Activated CD8-positive, alpha-beta T cell treated with anti-CD3 and anti-CD28 coated beads for 36 hours (primary cell): Measurements from ENCODE around the gene ADAMTS20. TPM values are rescaled to one million over a fixed set of nuclear protein-coding genes. Genes with fewer than 3 reads are reported as not detected.

ENCODE experiments used
- ATAC-seq: fragments of 200-7000 bp; cut with Tn5 transposase; one replicate; pipeline ENCODE4 v1.10.0; 2021; ENCODE audit warnings: mild to moderate bottlenecking, moderate library complexity
- CTCF ChIA-PET: fragments of 350-600 bp; sonication (Branson Sonifier 250); formaldehyde crosslinking; loops from one replicate; lab custom pipeline; 2021; ENCODE audit warnings: antibody characterized with exemption; lab: Charles Lee
- POLR2A ChIA-PET: fragments of 350-600 bp; sonication (Branson Sonifier 250); formaldehyde crosslinking; loops from one replicate; lab custom pipeline; 2021; ENCODE audit warnings: antibody characterized with exemption; lab: Charles Lee
- DNase-seq: peaks from one replicate; pipeline ENCODE4 v3.0.0-alpha.2; 2020
- H3K27ac Mint-ChIP-seq: one replicate; pipeline ENCODE4 v1.8.0; 2021; ENCODE audit warnings: mild to moderate bottlenecking, mixed read lengths
- H3K27me3 Mint-ChIP-seq: one replicate; pipeline ENCODE4 v1.8.0; 2021; ENCODE audit warnings: mixed read lengths
- H3K36me3 Mint-ChIP-seq: one replicate; pipeline ENCODE4 v1.8.0; 2021; ENCODE audit warnings: low read depth, mixed read lengths
- H3K4me1 Mint-ChIP-seq: one replicate; pipeline ENCODE4 v1.8.0; 2021; ENCODE audit warnings: low read depth, mixed read lengths
- H3K4me3 Mint-ChIP-seq: one replicate; pipeline ENCODE4 v1.8.0; 2021; ENCODE audit warnings: mild to moderate bottlenecking, moderate library complexity, mixed read lengths
- H3K9me3 Mint-ChIP-seq: one replicate; pipeline ENCODE4 v1.8.0; 2021; ENCODE audit warnings: mixed read lengths
- intact Hi-C: fragments of 100-400 bp; cut with micrococcal nuclease; formaldehyde crosslinking; loops from one replicate; pipeline ENCODE4 v1.10.0; 2022
- total RNA-seq, 2 experiments: library from RNA; stranded (reverse); gene quantifications; one replicate each; pipeline ENCODE4 v1.2.3, GENCODE V29; 2021
- TF ChIP-seq, protein P1 (sequence below): fragments of 200-600 bp; IDR thresholded peaks from one replicate; pipeline ENCODE4 v1.8.0; 2022; ENCODE audit warnings: antibody characterized with exemption, mild to moderate bottlenecking

Gene ADAMTS20
- total RNA-seq, 2 experiments from 2014 or later = not detected

DNA sequence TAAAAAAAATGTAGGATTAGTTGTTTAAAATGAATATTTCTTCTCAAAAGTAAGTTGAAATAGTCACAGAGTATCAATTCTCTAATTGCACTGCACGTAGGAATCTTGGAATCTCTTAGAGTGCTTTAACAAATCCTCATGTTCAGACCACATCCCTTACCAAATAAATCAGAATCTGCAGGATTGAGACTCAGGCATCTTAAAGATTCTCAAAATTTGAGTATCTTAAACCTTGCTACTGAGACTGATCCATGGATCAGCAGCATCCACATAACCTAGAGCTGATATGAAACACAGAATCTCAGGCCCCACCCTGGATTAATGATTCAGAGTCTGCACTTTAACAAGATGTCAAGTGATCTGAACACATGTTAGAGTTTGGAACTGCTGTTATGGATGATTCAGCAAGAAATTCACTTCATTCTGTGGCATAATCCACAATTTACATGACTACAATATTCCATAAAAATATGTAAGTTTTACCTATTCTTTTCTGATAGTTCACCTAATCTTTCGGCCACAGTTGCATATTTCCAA lies 58.7 kb downstream of the ADAMTS20 start:
- no peak for ATAC-seq
- CTCF ChIA-PET = interaction anchor here (1.5 kb wide), 1 partner anchor 49 kb away, joined by 3 read pairs; no protein-coding TSS in a partner anchor
- H3K36me3 Mint-ChIP-seq = no peaks in the 10 kb centered on the region
- no peak for DNase-seq
- intact Hi-C loops = no loop called here
- H3K27me3 Mint-ChIP-seq = peaks cover 2% of the 10 kb centered on the region
- H3K9me3 Mint-ChIP-seq = no peaks in the 10 kb centered on the region
- H3K4me3 Mint-ChIP-seq = no peak overlapping the region
- no peak overlapping the region for H3K27ac Mint-ChIP-seq
- H3K4me1 Mint-ChIP-seq = no peaks in the 10 kb centered on the region
- POLR2A ChIA-PET = no interaction called here
- TF ChIP-seq, protein P1, sequence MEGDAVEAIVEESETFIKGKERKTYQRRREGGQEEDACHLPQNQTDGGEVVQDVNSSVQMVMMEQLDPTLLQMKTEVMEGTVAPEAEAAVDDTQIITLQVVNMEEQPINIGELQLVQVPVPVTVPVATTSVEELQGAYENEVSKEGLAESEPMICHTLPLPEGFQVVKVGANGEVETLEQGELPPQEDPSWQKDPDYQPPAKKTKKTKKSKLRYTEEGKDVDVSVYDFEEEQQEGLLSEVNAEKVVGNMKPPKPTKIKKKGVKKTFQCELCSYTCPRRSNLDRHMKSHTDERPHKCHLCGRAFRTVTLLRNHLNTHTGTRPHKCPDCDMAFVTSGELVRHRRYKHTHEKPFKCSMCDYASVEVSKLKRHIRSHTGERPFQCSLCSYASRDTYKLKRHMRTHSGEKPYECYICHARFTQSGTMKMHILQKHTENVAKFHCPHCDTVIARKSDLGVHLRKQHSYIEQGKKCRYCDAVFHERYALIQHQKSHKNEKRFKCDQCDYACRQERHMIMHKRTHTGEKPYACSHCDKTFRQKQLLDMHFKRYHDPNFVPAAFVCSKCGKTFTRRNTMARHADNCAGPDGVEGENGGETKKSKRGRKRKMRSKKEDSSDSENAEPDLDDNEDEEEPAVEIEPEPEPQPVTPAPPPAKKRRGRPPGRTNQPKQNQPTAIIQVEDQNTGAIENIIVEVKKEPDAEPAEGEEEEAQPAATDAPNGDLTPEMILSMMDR = no peak

GRCh38 chr12:43482311-43483085 lies 69.5 kb downstream of the ADAMTS20 start:
- TF ChIP-seq, protein P1 = no peak
- ChIA-PET POLR2A (no interaction called here), CTCF (no interaction called here)
- Mint-ChIP-seq H3K9me3 (peaks cover 3% of the 10 kb centered on the region), H3K36me3 (no peaks in the 10 kb centered on the region), H3K4me1 (no peaks in the 10 kb centered on the region), H3K27me3 (no peaks in the 10 kb centered on the region), H3K4me3 (no peak overlapping the region), H3K27ac (no peak overlapping the region)
- no peak for DNase-seq
- no peak for ATAC-seq
- intact Hi-C loops = no loop called here

DNA sequence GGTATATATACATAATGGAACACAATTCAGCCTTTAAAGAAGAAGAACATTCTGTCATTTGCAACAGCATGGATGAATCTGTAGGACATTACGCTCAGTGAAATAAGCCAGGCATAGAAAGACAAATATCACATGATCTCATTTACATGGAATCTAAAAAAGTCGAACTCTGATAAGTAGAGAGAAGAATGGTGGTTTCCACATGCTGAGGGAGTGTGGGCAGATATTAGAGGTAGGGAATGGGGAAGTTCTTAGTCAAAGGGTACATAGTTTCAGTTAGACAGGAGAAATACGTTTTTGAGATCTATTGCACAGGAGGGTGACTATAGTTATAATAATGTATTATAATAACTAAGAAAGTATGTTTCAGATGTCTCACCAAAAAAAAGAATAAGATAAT lies 71.4 kb downstream of the ADAMTS20 start:
- DNase-seq = no peak
- TF ChIP-seq, protein P1 = no peak

DNA sequence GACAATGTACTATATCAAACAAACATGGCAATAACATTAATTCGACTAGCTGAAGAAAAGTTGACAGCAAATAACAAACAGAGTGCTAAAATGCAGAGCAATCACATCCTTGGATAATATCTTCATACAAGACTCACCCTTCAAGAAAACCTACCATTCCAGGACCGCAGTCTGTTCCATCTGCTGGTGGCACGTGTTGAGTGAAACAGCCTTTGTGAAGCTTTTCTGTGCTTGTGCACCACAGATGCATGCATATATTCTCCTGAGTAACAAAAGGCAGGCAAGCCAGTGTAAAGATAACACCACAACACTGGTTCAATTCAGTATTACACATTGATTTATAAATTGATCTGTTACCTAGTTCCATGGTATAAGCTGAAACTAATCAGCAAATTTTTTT lies 89.3 kb downstream of the ADAMTS20 start:
- Mint-ChIP-seq H3K9me3 (no peaks in the 10 kb centered on the region), H3K36me3 (no peaks in the 10 kb centered on the region), H3K4me3 (no peak overlapping the region), H3K27me3 (no peaks in the 10 kb centered on the region), H3K27ac (no peak overlapping the region), H3K4me1 (no peaks in the 10 kb centered on the region)
- intact Hi-C loops = no loop called here
- POLR2A ChIA-PET = no interaction called here
- CTCF ChIA-PET = no interaction called here
- ATAC-seq (no peak), DNase-seq (no peak)
- TF ChIP-seq, protein P1 = no peak

More for the DNA sequence above, 71.4 kb downstream of the ADAMTS20 start:
- ATAC-seq = no peak
- H3K4me3 Mint-ChIP-seq = no peak overlapping the region
- intact Hi-C loops = no loop called here
- no peaks in the 10 kb centered on the region for H3K27me3 Mint-ChIP-seq
- ChIA-PET POLR2A (no interaction called here), CTCF (no interaction called here)
- H3K36me3 Mint-ChIP-seq = no peaks in the 10 kb centered on the region
- no peaks in the 10 kb centered on the region for H3K4me1 Mint-ChIP-seq
- no peak overlapping the region for H3K27ac Mint-ChIP-seq
- H3K9me3 Mint-ChIP-seq = peaks cover 3% of the 10 kb centered on the region

GRCh38 chr12:43462080-43462479 lies 89.9 kb downstream of the ADAMTS20 start:
- Mint-ChIP-seq H3K4me1 (no peaks in the 10 kb centered on the region), H3K4me3 (no peak overlapping the region), H3K27me3 (no peaks in the 10 kb centered on the region), H3K36me3 (no peaks in the 10 kb centered on the region), H3K9me3 (peaks cover 5% of the 10 kb centered on the region), H3K27ac (no peak overlapping the region)
- ChIA-PET CTCF (interaction anchor here (1.5 kb wide), 1 partner anchor 17 kb away, joined by 5 read pairs; no protein-coding TSS in a partner anchor), POLR2A (no interaction called here)
- intact Hi-C loops = no loop called here
- TF ChIP-seq, protein P1 = no peak
- no peak for DNase-seq
- ATAC-seq = no peak
